T-helper 1 cell (primary cell): ENCODE data around the gene CDK14.

Experiments used
- DNase-seq, 5 donors: peaks; one replicate each; pipeline ENCODE4 v3.0.0-alpha.2; 2012 to 2020

Gene CDK14

GRCh38 chr7:91030680-91031380, 434.7 kb downstream of the CDK14 start:
- DNase-seq = no peak

- no peak for DNase-seq
Observed at GRCh38 chr7:91031757-91032156, 435.6 kb downstream of the CDK14 start.

- no peak for DNase-seq
Observed at GRCh38 chr7:91033574-91033973, 437.5 kb downstream of the CDK14 start.

GRCh38 chr7:91034459-91035368, 438.6 kb downstream of the CDK14 start:
- DNase-seq = no peak

- DNase-seq = no peak
Observed at GRCh38 chr7:91039033-91039432, 442.9 kb downstream of the CDK14 start.

- DNase-seq = no peak
Observed at GRCh38 chr7:91041141-91041540, 445.0 kb downstream of the CDK14 start.

GRCh38 chr7:91041901-91042484, 445.9 kb downstream of the CDK14 start:
- DNase-seq = no peak

- no peak for DNase-seq
Observed at GRCh38 chr7:91043186-91043585, 447.1 kb downstream of the CDK14 start.

GRCh38 chr7:91043924-91044645, 448.0 kb downstream of the CDK14 start:
- DNase-seq = no peak

GRCh38 chr7:91045606-91046005, 449.5 kb downstream of the CDK14 start:
- no peak for DNase-seq

GRCh38 chr7:91046322-91047089, 450.4 kb downstream of the CDK14 start:
- no peak for DNase-seq

GRCh38 chr7:91047636-91048035, 451.5 kb downstream of the CDK14 start:
- DNase-seq = no peak

GRCh38 chr7:91050677-91051076, 454.6 kb downstream of the CDK14 start:
- peak in 1 of 5 donors; percentile 20 for DNase-seq

- DNase-seq = no peak
Observed at GRCh38 chr7:91051966-91052365, 455.8 kb downstream of the CDK14 start.

- no peak for DNase-seq
Observed at GRCh38 chr7:91054374-91054773, 458.3 kb downstream of the CDK14 start.

GRCh38 chr7:91055219-91055618, 459.1 kb downstream of the CDK14 start:
- DNase-seq = no peak

- no peak for DNase-seq
Observed at GRCh38 chr7:91062713-91063112, 466.6 kb downstream of the CDK14 start.

- DNase-seq = no peak
Observed at GRCh38 chr7:91064052-91064451, 467.9 kb downstream of the CDK14 start.

GRCh38 chr7:91064938-91065337, 468.8 kb downstream of the CDK14 start:
- DNase-seq = no peak

- no peak for DNase-seq
Observed at GRCh38 chr7:91066627-91067026, 470.5 kb downstream of the CDK14 start.

- DNase-seq = no peak
Observed at GRCh38 chr7:91067242-91067641, 471.1 kb downstream of the CDK14 start.

- DNase-seq = no peak
Observed at GRCh38 chr7:91068136-91068795, 472.1 kb downstream of the CDK14 start.
